CD4-positive, alpha-beta T cell treated with Interleukin-1 beta for 1 hour (primary cell): ENCODE measurements around the gene TTC7B.

Source experiments
- DNase-seq, 2 donors: peaks; one replicate each; pipeline ENCODE4 v3.0.0-alpha.2; 2020 to 2022

Gene TTC7B

DNA sequence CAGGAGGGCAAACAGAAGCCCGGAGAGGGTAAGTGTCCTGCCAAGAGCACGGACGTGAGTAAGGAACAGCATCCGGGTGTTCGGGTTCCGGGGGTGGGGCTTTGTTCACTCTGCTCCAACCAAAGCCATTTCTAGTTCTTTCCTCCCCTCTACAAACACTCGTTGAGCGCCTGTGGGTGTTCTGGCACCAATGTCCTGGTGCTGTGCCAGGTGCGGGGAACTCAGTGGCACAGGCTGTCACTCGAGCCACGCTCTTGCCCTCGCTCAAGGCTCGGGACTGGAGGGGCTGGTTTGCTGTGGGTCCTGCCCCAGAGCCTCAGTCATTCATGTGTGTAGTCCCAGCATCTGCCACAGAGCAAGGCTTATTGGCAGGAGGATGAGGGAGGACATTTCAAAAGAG is 261.9 kb downstream of the TTC7B start:
- no peak for DNase-seq

DNA sequence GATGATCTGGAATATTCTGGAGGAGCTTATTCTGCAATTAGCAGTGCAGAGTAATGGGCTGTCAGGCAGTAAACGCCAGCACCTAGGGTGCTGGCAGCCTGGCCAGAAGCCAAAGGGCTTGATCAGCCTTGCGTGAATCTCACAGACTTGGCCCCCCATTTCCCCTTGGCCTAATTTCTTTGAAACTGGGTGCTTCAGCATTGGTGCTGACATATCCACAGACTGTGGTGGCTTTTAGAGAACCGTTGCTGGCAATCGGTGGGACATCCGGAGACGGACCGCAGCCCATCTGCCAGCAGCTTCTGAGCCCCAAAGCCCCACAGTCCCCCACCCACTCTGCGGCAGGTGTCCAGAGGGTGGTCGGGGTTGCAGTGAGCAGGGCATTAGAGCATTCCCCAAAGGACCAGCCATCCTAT is 262.3 kb downstream of the TTC7B start:
- DNase-seq: no peak

DNA sequence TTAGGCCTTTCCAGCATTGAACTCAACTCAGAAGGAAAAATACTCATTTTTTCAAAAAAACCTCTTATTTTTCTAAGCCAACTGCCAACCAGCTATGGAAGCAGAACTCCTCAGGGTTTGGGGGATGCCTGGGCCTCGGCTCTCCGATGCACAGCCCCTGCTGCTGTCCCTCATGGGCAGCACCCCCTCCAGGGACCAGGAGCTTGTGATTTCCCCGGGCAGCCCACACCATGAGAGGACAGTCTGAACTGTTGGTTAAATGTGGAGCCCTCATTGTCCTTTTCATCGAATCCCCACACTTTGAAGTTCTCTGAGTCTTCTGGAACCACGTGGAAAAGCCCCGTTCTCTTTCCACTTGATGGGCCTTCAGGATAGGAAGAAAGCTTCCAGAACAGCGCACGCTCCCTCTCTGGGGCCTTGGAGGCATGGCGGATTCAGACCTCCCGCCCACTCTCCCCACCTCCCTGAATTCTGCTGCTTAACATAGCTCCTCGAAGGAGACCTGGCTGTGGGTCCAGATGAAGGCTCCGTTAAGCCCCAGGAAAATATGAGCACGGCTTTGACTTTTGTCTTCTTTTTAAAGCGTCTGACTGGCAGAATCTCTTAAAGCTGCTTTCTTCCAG is 262.8 kb downstream of the TTC7B start:
- no peak for DNase-seq

DNA sequence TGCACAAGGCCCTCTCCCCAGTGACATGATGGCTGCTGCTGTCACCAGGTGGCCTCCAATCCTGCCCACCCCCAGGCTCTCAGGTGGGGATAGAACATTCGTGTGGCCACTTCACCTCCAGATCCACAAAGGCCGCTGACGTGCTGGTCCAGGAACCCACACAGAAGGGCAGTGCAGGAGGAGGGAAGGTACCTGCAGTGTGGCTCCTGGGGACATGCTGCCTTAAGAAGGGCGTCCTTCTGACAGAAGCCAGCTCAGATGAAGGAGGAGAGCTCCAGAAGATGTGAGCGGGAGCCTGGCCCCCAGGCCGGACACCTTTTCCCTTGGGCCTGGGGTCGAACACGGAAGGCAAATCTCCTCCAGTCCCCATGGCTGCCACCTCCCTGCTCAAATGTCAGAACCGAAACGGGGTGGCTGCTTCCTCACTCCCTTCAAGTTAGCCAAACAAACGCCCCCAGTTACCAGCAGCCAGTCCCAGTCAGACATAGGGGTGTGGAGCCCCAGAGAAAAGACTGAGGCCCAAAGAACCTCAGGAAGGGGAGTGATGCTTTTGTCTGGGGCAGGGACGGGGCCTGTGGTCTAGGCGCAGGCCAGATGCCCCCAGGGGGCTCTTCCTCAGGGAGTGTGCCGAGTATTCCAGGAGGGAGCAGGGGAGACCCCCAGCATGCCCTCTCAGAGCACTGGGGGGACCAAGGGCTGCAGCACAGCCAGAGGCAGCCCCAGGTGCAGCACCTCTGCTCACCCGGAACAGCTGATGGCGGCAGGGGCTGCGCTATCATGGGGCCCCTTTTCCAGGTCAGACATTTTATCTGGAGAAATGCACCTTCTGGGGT is 263.5 kb downstream of the TTC7B start:
- no peak for DNase-seq

DNA sequence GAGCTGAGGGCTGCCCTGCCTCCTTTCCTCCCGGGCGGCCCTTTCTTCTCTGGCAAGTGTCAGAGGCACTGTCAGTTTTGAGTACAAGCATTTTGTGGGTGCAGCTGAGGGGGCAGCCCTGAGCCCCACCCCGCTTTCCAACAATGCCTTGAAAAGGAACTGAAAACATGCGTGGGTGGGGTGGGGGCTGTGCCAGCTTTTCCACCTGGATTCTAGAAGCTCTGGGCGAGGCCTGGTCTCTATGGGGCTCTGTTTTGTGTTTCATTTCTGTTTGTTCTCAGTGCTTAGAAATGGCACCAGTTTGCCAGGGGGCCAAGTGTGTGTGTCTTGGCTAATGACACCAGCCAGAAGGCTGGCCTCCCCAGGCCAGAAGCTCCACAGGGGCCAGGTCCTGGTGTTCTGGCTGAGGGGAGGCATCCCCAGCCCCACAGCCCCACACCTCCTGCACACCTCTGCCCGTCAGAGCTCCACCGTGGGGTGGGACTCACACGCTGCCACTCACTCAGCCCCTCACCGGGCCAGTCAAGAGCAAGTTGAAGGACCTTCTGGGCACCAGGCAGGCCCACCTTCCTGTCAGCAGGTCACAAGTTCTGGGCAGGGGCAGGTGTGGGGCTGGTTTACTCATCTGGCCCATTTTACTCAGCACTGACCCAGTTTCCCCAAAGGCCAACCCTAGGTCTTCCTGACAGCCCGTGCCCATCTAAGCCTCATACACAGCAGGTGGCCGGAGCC is 264.3 kb downstream of the TTC7B start:
- DNase-seq: no peak

DNA sequence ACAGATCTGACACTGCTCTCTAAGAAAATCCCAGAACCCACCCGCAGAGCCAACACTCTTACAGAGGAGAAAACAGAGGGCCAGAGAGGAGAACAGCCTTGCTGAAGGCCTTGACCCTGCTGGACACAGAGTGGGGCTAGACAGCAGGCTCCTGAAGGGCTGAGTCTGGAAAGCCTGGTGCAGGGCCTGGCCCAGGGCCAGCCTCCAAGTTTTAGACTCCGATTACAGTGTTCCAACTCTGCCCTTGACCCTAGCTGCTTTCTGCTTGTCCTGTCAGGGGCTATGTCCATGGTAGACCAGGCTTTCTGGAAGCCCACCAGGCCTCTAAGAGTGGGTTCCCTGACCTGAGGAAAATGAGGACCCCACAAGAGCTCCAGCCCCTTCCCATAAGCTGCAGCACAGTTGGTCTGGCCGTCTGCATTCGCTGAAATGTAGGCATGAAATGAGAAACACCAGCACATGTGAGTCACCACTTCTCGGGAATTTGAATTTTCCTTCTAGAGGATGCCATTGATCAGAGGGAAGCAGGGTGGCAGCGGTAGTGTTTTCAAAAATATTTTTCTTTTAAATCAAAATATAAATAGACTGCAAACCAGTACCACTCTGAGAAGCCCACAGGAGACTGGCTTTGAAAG is 265.0 kb downstream of the TTC7B start:
- DNase-seq: no peak

DNA sequence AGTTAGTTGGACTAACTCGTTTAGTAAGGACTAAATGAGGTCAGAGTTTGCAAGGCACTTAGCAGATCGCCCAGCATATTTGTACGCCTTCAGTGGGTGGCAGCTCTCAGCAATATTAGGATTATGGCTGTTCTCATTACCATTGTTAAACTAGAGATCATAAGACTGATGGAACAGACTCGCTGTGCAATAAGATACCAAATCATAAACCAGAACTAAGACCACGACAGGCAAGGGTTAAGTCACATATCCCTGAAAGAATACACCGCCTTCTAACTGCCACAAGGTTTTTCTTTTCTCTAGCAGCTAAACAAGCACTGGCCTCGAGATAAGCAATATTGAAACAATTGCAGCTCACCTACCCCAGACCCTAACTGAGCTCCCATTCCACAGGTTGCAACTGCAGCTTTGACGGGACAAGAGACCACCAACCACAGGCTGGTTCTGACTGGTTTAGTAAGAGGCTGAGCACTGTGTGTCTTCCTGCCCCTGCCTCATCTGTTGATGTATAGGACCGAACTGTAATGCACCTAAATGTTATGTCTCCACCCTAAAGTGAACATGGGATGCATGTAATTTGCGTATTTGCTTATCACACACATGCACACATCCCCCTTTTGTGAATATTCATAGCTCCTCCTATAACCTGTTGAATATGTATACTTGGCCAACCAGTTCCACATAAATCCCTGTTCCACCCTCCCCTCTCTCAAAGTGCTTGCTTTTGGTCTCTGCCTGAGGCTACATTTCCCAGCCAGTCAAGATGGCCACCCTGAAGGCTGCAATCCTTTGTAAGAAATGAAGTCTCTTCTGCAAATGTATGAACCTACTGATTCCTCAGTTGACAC is 266.2 kb downstream of the TTC7B start:
- DNase-seq: no peak

DNA sequence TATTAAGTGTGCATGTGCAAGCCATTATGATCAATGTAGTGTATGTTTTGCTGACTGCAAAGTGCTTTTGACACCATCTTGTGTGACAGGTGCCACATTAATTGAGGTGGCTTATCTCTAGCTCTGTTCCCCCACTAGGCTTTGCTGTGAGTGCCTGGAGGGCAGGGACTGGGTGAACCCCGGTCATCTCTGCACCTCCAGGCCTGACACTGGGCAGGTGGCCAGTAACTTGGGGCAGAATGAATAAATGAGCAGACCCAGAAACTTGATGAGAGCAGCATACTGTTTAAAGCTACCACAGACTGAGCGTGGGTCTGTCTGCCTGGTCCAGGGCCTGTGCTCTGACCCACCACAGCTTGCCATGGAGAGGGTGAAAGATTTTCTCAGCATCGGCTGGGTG is 267.8 kb downstream of the TTC7B start:
- no peak for DNase-seq

DNA sequence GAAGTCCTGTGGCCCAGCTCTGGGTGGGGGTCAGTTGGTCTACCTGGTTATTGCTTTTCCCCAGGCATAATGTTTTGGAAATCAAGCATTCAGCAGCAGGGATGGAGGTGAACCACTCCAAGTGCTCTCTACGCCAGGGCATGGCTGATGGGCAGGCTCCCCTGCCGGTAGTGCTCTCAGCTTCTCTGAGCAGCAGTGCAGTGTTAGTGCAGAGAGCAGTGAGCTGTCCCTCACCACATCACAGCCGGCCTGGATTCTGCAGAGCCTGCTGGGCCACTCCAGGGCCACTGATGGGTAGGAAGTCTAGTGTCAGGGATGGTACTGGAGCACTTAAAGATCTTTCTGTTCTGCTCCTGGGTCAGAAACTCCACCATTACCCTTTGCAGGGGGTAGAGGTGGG is 268.3 kb downstream of the TTC7B start:
- no peak for DNase-seq

DNA sequence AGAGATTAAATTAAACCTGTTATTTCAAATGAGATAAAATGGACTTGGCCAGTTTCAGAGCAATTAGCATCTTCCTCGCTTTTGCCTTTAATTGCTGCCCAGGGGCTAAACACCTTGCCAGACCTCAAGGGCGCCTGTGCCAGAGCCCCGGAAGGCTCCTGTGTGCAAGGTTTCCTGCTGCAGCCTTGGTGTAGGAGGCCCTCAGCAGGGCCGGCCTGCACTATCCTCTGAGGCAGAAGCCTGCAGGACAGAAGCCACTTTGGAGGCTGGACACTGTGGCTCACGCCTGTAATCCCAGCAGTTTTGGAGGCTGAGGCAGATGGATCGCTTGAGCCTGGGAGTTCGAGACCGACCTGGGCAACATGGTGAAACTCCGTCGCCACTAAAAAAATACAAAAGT is 269.0 kb downstream of the TTC7B start:
- DNase-seq: no peak

DNA sequence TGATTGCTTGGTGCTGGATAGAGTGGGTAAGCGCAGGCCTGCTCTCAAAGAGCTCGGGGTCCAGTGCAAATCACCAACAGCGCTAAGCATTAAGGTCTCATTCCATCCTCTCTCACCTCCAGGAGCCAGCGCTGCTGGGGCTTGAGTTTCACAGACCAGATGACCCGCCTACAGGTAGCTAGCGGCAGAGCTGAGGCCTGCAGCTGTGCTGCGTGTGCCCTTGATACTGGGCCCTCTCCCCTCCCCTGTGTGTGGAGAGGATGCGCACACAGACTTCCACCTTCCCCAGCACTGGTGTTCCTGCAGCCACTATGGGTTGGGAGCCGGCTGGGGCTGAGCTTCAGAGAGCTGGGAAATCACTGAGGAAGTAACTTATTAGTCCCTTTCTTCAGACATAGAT is 269.5 kb downstream of the TTC7B start:
- DNase-seq: no peak

DNA sequence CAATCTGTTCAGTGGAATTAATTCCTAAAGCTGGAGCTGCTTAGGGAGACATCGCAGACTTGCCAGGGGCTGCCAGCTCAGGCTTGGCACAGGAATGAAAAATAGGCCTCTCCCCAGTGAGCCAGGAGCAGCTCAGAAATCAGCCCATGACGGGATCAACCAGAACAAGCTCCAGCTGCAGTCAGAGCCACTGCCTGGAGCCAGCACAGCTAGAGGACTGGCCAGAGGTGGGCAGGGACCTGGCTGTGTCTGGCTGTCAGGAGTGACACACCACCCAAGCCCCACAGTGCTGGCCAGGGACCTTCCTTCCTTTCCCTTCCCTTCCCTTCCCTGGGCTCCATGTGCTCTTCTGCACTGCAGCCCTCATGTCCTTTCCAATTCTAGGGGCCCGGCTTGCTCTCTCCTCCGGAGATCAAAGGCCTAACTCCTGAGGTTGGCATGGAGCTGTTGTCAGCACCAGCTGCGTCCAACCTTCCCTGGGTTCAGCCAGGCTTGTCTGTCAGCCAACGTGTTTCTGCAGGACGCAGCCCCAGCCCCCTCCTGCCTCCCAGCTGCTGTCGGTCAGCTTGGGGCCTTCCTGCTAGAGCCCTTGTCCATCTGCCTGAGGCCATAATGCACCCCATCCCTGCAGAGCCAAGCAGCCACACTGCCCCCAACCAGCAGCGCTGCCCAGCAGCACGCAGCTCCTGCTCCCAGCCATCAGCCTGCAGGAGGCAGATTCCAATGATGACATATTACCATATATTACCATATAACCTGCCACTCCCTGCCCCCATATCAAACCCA is 270.1 kb downstream of the TTC7B start:
- DNase-seq: no peak

DNA sequence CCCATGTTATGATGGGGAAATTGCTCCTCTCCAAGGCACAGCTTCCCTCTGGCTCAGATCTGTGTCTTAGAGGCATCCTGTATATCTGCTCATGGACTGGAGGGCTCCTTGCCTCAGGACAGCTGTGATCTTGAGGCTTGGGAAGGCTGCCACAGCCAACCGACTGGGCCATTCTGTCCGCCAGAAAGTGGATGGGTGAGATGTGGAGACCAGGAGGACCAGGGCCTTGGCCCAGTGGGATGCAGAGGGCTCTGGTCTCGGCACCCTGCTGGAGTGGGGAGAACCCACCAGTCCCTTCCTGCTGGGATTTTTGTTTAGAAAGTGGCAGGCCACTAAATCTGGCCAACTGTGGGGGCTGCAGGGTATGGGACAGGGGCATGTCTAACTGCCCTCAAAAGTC is 270.8 kb downstream of the TTC7B start:
- no peak for DNase-seq

DNA sequence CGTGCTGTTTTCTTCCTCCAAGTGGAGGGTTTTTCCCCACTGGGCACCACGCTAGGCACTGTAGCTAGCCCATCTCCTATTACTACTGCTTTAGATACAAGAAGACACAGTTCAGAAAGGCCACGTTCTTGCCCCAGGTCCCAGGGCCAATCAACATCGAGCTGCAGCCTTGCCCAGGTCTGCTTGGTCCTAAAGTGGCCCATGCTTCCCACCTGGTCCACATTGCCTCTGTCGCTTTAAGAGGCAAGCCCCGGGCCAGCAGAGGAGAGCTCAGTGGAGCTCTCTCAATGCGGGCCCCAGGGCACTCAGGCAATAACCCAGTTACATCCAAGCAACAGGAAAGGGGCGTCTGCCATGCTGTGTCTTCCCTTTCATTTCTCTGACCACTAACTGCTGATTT is 271.3 kb downstream of the TTC7B start:
- no peak for DNase-seq

DNA sequence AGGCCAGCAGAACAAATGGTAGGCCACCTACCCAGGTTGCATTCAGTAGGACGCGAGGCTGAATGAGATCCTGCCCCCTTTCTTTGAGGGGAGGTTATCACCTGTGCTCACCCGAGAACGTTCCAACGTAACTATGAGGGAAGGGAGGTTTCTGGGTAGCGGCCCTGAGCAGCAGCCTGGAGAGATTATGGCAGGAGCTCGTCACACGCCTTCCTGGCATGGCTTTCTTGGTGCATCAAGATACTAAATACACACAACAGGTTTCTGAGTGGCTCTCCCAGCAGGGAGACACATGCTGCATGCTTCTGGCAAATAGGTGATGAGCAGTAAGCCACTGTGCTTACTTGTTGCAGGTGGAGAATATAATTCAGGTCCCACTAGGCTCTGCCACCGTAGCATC is 271.7 kb downstream of the TTC7B start:
- no peak for DNase-seq

DNA sequence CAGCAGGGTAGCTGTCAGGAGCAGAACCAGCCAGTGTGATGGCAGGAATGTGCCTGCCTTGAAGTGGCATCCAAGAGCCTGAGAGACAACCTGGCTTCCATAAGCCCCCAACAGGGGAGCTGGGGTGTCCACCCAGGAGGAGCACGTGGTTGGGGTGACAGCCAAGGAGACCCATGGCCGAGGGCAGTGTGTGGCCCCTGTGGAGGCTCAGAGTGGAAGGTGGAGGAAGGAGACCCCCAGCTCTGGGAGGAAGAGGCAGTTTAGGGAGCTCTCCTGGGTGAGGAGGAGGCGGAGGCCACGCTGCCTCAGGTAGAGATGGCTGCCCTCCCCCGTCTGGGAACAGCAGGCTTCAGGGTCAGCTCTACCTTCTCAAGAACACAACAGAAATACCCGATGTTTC is 272.4 kb downstream of the TTC7B start:
- no peak for DNase-seq

DNA sequence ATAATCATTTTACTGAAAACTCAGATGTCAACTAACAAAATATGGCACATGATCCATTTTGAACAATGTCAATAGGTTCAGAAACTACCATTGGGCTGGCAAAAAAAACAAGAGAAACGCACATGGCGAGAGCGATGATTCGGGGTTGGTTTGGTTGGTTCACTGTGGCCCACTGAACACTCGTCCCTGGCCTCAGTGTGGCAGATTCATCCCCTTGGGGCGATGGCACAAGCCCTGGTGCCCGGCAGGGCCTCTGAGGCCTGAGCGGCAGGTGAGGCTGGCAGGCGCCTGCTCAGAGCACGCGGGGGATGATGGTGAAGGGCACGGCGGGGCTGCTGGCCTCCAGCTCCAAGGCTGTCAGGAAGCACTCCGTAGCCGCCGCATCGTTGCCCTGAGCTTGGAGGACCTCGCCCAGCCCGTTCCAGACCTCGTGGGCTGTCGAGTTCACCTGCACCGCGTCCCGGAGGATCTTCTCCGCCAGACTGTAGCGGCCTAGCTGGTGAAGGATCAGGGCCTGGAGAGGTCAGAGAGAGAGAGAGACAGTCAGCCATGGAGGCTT is 275.1 kb downstream of the TTC7B start:
- DNase-seq: no peak

DNA sequence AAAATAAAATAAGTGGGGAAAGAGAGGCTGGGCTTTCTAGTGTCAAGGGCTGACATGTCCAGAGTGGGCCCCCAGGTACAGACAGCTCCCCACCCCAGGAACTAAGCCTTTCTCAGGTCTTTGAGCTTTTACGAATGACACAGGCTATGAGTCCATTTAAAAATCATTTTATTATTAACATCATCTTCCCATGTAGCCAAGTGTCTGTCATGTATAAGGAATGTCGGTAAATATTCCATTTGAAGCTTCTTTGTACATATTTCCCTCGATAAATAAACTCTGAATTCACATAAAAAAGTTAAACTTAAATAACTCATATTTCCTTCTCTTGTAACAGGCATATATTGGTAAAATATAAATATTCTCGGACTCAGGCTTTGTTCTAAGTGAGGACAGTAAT is 275.8 kb downstream of the TTC7B start:
- DNase-seq: no peak

DNA sequence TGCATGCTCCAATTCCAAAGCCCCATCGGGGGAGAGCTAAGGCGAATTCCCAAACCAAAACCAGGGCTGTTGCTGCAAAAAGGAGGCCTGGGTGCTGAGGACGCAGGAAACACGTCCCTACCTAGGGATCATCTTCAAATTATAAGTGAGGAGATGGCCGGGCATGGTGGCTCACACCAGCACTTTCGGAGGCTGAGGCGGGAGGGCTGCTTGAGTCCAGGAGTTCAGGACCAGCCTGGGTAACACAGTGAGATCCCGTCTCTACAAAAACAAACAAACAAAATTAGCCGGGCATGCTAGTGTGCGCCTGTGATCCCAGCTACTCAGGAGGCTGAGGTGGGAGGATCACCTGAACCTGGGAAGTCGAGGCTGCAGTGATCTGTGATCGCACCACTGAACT is 276.2 kb downstream of the TTC7B start:
- DNase-seq: no peak

DNA sequence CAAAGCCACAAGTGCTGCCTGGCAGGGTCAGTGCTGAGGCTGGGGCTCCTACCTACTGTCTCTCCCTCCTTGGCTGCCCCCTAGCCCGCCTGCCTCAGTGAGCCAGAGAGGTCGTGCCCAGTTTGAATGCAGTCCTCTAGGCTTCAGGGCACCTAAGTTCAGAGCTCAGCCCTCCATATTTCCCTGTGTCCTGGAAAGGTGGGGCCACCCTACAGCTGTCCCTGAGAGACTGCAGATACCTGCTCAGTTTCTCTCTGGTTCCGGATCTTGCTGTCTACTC is 276.8 kb downstream of the TTC7B start:
- no peak for DNase-seq

DNA sequence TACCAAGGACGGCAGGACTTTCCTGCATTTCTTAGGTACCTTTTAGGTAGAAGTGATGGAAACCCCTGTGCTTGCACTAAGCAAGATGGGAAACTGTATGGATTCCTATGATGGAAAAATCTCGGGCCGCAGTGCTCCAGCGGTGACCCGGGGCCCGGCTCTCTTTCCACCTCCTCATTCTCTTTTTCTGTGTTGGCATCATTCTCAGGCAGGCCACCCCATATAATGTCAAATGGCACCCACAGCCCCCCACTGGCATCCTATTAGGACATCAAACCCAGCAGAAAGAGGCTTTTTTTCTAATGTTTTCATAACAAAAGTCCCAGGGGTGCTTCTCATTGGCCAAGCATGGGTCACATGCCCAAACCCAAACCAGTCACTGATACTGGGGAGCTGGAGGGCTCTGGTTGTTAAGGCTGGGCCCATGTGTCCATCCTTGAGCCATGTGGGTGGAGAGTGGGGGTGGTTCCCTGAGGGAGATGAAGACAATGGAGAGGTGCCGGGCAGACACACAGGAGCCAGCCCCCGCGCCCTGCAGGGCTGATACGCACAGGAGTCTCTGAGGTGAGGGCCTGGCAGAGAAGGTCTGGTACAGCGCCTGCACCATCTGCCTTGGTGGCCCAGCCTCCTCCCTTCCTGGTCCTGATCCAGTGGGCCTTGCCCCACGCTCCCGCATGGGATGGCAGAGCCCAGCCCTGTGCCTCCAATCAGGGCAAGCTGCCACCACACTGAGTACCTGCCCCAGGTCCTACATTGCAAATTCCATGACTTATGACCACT is 277.3 kb downstream of the TTC7B start:
- no peak for DNase-seq
